Measurements from ENCODE around the gene NUP210. TPM values are rescaled to one million over a fixed set of nuclear protein-coding genes. Genes with fewer than 3 reads are reported as not detected.

The NUP210 gene
- total RNA-seq, 1 donor from 2014 or later = 3.0 TPM

DNA sequence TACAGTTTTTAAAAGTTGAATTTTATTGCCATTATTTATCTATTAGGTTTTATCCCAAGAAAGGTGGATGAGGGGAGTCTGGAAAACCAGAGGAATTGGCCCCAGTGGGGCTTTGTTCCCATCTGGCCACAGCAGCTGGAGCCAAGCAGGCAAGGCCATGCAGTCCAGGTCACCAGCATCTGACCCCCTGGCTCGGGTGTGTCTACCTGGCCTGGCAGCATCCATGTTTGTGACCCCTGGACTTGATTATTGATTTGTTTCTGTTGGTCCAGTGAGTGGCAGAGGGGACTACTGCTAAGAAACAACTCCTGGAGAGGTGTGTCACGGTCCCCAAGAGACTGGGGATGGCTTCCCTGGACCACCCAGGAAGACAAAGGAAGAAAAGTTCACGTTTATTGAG, 111.1 kb downstream of the NUP210 start:
- DNase-seq (ENCODE audit: low spot score) = no peak
- Mint-ChIP-seq H3K27me3 (ENCODE audit: unreplicated experiment) (peaks cover 5% of the 10 kb centered on the region), H3K27ac (ENCODE audit: unreplicated experiment) (peak overlapping the region; percentile 17), H3K36me3 (ENCODE audit: low read depth, unreplicated experiment) (no peaks in the 10 kb centered on the region), H3K4me3 (ENCODE audit: unreplicated experiment) (peak overlapping the region; percentile 24), H3K9me3 (ENCODE audit: unreplicated experiment) (no peaks in the 10 kb centered on the region), H3K4me1 (ENCODE audit: unreplicated experiment) (peaks cover 1% of the 10 kb centered on the region)
- TF ChIP-seq CTCF (IDR thresholded peaks at IDR 0.05; ENCODE audit: unreplicated experiment) = no peak

DNA sequence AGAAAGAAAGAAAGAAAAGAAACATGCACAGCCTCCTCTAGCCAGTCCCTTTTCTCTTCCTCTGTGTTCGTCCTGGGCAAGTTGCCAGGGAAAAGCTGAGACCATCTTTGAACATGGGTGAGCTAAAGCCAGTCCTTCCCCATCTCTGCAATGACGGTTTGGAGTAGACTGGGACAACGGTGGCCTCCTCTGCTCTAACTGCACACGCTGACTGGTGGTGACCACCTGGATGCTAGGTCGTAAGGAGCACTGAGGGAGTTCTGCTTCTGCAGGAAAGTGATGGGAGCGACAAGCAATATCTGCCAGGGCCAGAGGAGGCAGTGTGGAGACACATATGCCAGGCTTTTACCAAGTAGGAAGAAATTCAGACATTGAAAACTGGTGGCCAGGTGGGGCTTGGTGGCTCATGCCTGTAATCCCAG, 111.7 kb downstream of the NUP210 start:
- TF ChIP-seq CTCF (IDR thresholded peaks at IDR 0.05; ENCODE audit: unreplicated experiment) = peak; percentile 56
- peak; percentile 71 for DNase-seq (ENCODE audit: low spot score)
- H3K27me3 Mint-ChIP-seq (ENCODE audit: unreplicated experiment) = peaks cover 5% of the 10 kb centered on the region
- no peaks in the 10 kb centered on the region for H3K36me3 Mint-ChIP-seq (ENCODE audit: low read depth, unreplicated experiment)
- peaks cover 6% of the 10 kb centered on the region for H3K4me1 Mint-ChIP-seq (ENCODE audit: unreplicated experiment)
- H3K4me3 Mint-ChIP-seq (ENCODE audit: unreplicated experiment) = peak overlapping the region; percentile 24
- no peaks in the 10 kb centered on the region for H3K9me3 Mint-ChIP-seq (ENCODE audit: unreplicated experiment)
- peak overlapping the region; percentile 17 for H3K27ac Mint-ChIP-seq (ENCODE audit: unreplicated experiment)

GRCh38 chr3:13307041-13307440, 113.1 kb downstream of the NUP210 start:
- Mint-ChIP-seq H3K4me1 (ENCODE audit: unreplicated experiment) (peaks cover 8% of the 10 kb centered on the region), H3K27ac (ENCODE audit: unreplicated experiment) (no peak overlapping the region), H3K36me3 (ENCODE audit: low read depth, unreplicated experiment) (no peaks in the 10 kb centered on the region), H3K4me3 (ENCODE audit: unreplicated experiment) (no peak overlapping the region), H3K9me3 (ENCODE audit: unreplicated experiment) (no peaks in the 10 kb centered on the region), H3K27me3 (ENCODE audit: unreplicated experiment) (peaks cover 5% of the 10 kb centered on the region)
- TF ChIP-seq CTCF (IDR thresholded peaks at IDR 0.05; ENCODE audit: unreplicated experiment) = no peak
- no peak for DNase-seq (ENCODE audit: low spot score)

DNA sequence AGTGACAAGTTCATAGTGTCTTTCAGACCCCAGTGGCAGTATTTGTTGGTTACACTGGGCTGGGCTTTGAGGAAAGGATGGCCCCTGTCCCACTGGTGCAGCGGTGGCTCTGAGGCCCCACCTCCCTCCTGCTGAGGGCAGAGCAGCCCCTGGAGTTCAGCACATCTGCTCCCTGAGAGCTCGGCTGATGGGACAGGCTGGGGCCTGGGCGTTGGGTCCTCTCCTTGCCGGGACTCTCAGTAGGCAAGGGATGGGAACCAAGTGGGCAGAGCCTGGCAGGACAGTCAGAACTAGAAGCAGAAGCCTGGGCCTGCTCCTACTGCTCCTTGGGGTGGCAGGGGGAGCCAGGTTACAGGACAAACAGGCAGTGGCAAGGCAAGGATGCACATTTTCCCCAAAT, 114.5 kb downstream of the NUP210 start:
- Mint-ChIP-seq H3K36me3 (ENCODE audit: low read depth, unreplicated experiment) (no peaks in the 10 kb centered on the region), H3K4me3 (ENCODE audit: unreplicated experiment) (no peak overlapping the region), H3K9me3 (ENCODE audit: unreplicated experiment) (no peaks in the 10 kb centered on the region), H3K27me3 (ENCODE audit: unreplicated experiment) (peaks cover 5% of the 10 kb centered on the region), H3K27ac (ENCODE audit: unreplicated experiment) (no peak overlapping the region), H3K4me1 (ENCODE audit: unreplicated experiment) (peaks cover 17% of the 10 kb centered on the region)
- no peak for DNase-seq (ENCODE audit: low spot score)
- no peak for TF ChIP-seq CTCF (IDR thresholded peaks at IDR 0.05; ENCODE audit: unreplicated experiment)

GRCh38 chr3:13303410-13303809, 116.7 kb downstream of the NUP210 start:
- Mint-ChIP-seq H3K9me3 (ENCODE audit: unreplicated experiment) (no peaks in the 10 kb centered on the region), H3K27ac (ENCODE audit: unreplicated experiment) (no peak overlapping the region), H3K36me3 (ENCODE audit: low read depth, unreplicated experiment) (no peaks in the 10 kb centered on the region), H3K27me3 (ENCODE audit: unreplicated experiment) (peaks cover 4% of the 10 kb centered on the region), H3K4me3 (ENCODE audit: unreplicated experiment) (no peak overlapping the region), H3K4me1 (ENCODE audit: unreplicated experiment) (peaks cover 22% of the 10 kb centered on the region)
- no peak for DNase-seq (ENCODE audit: low spot score)
- TF ChIP-seq CTCF (IDR thresholded peaks at IDR 0.05; ENCODE audit: unreplicated experiment) = no peak
